GM23248 (cell line): Measurements from ENCODE around the gene EHMT1.

Experiments used
- EZH2 ChIP-seq: fragments of 200-600 bp; sonication (generic); IDR thresholded peaks from 2 replicates; pipeline ENCODE4 v1.6.1; 2018; ENCODE audit warnings: antibody characterized with exemption, mild to moderate bottlenecking; ENCODE audit not compliant: insufficient read depth, poor library complexity, severe bottlenecking
- EZH2phosphoT487 ChIP-seq: fragments of 200-600 bp; sonication (generic); IDR thresholded peaks from 2 replicates; pipeline ENCODE4 v1.6.1; 2018; ENCODE audit warnings: antibody characterized with exemption, moderate library complexity, mild to moderate bottlenecking, low read depth; ENCODE audit not compliant: insufficient read depth

DNA sequence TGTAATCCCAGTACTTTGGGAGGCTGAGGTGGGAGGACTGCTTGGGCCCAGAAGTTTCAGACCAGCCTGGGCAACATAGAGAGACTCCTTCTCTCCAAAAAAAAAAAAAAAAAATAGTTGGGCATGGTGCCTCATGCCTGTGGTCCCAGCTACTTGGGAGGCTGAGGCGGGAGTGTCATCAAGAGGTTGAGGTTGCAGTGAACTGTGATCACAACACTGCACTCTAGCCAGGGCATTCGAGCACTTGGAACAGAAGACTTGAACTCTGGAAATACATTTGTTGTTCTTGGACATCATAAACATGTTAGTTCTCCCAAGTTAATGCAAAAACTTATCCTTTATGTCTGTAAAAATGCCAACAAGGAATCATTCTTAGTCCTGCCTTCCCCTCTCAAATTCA is 29.6 kb downstream of the EHMT1 start:
- TF ChIP-seq EZH2 (no peak), EZH2phosphoT487 (no peak)
